ENCODE measurements around the gene SNX10.

DNA sequence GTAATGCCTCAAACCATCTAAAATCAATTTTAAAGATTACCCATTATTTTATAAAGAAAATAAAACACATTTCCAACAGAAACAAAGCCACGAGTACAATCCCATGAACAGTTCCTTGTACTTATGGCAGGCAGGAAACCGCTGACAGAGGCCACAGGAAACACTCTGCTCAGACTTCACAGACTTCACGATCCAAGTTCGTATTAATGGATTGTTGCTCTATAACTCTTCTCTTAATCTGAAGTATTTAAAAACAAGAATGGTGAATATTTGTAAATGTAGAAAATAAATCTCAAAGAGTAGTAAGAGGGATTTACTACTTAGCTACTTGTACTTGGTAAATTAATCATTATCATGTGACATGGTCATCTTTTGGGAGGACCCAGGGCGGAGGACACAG, 78.3 kb downstream of the SNX10 start:
- TF ChIP-seq, protein P1, sequence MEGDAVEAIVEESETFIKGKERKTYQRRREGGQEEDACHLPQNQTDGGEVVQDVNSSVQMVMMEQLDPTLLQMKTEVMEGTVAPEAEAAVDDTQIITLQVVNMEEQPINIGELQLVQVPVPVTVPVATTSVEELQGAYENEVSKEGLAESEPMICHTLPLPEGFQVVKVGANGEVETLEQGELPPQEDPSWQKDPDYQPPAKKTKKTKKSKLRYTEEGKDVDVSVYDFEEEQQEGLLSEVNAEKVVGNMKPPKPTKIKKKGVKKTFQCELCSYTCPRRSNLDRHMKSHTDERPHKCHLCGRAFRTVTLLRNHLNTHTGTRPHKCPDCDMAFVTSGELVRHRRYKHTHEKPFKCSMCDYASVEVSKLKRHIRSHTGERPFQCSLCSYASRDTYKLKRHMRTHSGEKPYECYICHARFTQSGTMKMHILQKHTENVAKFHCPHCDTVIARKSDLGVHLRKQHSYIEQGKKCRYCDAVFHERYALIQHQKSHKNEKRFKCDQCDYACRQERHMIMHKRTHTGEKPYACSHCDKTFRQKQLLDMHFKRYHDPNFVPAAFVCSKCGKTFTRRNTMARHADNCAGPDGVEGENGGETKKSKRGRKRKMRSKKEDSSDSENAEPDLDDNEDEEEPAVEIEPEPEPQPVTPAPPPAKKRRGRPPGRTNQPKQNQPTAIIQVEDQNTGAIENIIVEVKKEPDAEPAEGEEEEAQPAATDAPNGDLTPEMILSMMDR (conservative IDR thresholded peaks at IDR 0.05): no peak
- no peak for TF ChIP-seq ZFX (IDR thresholded peaks at IDR 0.05)
